HEK293 (cell line): ENCODE measurements around the gene SLC35A4.

ENCODE experiments used
- CTCF ChIA-PET: fragments of 350-600 bp; formaldehyde crosslinking; extraction: SDS; loops from one replicate; lab custom pipeline; 2021; ENCODE audit warnings: antibody characterized with exemption; lab: Yijun Ruan, JAX
- POLR2A ChIA-PET: fragments of 300-600 bp; formaldehyde crosslinking; extraction: SDS; loops from one replicate; lab custom pipeline; 2020; ENCODE audit warnings: antibody characterized with exemption, inconsistent platforms; lab: Yijun Ruan, JAX
- H3K27ac ChIP-seq: fragments of 200-500 bp; sonication (Bioruptor generic); 2 replicates; pipeline ENCODE4 v1.5.1; 2014; ENCODE audit warnings: low read depth, low read length, control low read depth, inconsistent platforms; ENCODE audit errors: extremely low read depth
- H3K36me3 ChIP-seq, 2 experiments: fragments of 200-500 bp in 1 of 2; sonication (Bioruptor generic) in 1 of 2; 1 replicate in 1 of 2; 2 replicates in 1 of 2; pipeline ENCODE4 v1.5.1; 2014 to 2017; ENCODE audit warnings: inconsistent platforms in 2 of 2, low read length in 2 of 2; ENCODE audit not compliant: control insufficient read depth in 2 of 2, insufficient read depth in 1 of 2
- H3K4me1 ChIP-seq: fragments of 200-500 bp; sonication (Bioruptor generic); 2 replicates; pipeline ENCODE4 v1.5.1; 2014; ENCODE audit warnings: mild to moderate bottlenecking, low read length, inconsistent platforms; ENCODE audit not compliant: control insufficient read depth, insufficient read depth
- H3K4me3 ChIP-seq: 2 replicates; pipeline ENCODE4 v1.5.1; 2011; ENCODE audit warnings: low read depth, mild to moderate bottlenecking, control low read depth, low read length, moderate library complexity
- H3K9me3 ChIP-seq: fragments of 200-500 bp; sonication (Bioruptor generic); 2 replicates; pipeline ENCODE4 v1.5.1; 2014; ENCODE audit warnings: low read depth, low read length, inconsistent platforms; ENCODE audit not compliant: control insufficient read depth, insufficient read depth
- GLIS2 ChIP-seq: fragments of 450-650 bp; formaldehyde crosslinking; IDR thresholded peaks from 2 replicates; pipeline ENCODE4 v1.5.1; 2016; ENCODE audit warnings: missing biosample characterization, missing genetic modification characterization
- HOXA7 ChIP-seq: sonication (generic); formaldehyde crosslinking; IDR thresholded peaks from 2 replicates; pipeline ENCODE4 v1.8.1; 2022; ENCODE audit warnings: missing genetic modification reagents, borderline replicate concordance
- PATZ1 ChIP-seq: fragments of 450-650 bp; formaldehyde crosslinking; IDR thresholded peaks from 2 replicates; pipeline ENCODE4 v1.5.1; 2016; ENCODE audit warnings: missing biosample characterization, missing genetic modification characterization
- ZBTB49 ChIP-seq: fragments of 450-650 bp; formaldehyde crosslinking; IDR thresholded peaks from 2 replicates; pipeline ENCODE4 v1.5.1; 2016; ENCODE audit warnings: missing biosample characterization, missing genetic modification characterization, low read depth
- ZFP3 ChIP-seq: fragments of 450-650 bp; formaldehyde crosslinking; IDR thresholded peaks from 2 replicates; pipeline ENCODE4 v1.5.1; 2016; ENCODE audit warnings: low read depth, missing biosample characterization, missing genetic modification characterization
- ZNF311 ChIP-seq: fragments of 450-650 bp; formaldehyde crosslinking; IDR thresholded peaks from 2 replicates; pipeline ENCODE4 v1.5.1; 2017; ENCODE audit warnings: missing biosample characterization, missing genetic modification characterization, borderline replicate concordance
- ZNF548 ChIP-seq: fragments of 450-650 bp; formaldehyde crosslinking; IDR thresholded peaks from 2 replicates; pipeline ENCODE4 v1.5.1; 2016; ENCODE audit warnings: missing biosample characterization, missing genetic modification characterization
- ZNF626 ChIP-seq: fragments of 450-650 bp; sonication (Bioruptor Pico); formaldehyde crosslinking; IDR thresholded peaks from 2 replicates; pipeline ENCODE4 v1.5.1; 2018; ENCODE audit warnings: missing biosample characterization, missing genetic modification characterization, inconsistent platforms
- ZNF76 ChIP-seq: fragments of 450-650 bp; formaldehyde crosslinking; IDR thresholded peaks from 2 replicates; pipeline ENCODE4; 2016; ENCODE audit warnings: low read depth, missing biosample characterization, missing genetic modification characterization, borderline replicate concordance
- ZNF837 ChIP-seq: fragments of 450-650 bp; formaldehyde crosslinking; IDR thresholded peaks from 2 replicates; pipeline ENCODE4 v1.5.1; 2016; ENCODE audit warnings: missing biosample characterization, missing genetic modification characterization
- TF ChIP-seq, protein P1 (sequence below): fragments of 450-650 bp; formaldehyde crosslinking; IDR thresholded peaks from 2 replicates; pipeline ENCODE4 v1.5.1; 2016; ENCODE audit warnings: missing biosample characterization, missing genetic modification characterization

The SLC35A4 gene

DNA sequence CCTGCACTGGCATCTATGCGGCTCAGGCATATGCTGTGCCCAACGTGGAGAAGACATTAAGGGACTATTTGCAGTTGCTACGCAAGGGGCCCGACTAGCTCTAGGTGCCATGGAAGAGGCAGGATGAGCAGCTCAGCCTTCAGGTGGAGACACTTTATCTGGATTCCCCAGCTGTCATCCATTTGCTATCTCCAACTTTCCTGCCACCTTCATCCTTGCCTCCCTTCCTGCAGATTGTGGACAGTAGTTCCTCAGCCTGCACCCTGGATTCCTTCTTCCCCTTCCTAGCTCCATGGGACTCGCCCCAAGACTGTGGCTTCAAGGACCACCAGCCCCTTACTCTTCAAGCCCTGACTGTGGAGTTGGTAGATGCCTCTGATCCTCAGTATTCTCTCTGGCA lies 2.0 kb downstream of the SLC35A4 start:
- POLR2A ChIA-PET, result interaction anchor here (0.5 to 2.6 kb wide), 2 partner anchors 9 to 14 kb away, joined by 4 to 14 read pairs; partner anchors contain the start of gene SRA1
- no peak for TF ChIP-seq ZNF548 (tag by site-specific recombination)
- Histone ChIP-seq H3K4me1 (0 out of 2 replicates have a peak, but pooled peaks cover 3% of the 10 kb centered on the region), H3K36me3 (peaks cover 6 to 42% of the 10 kb centered on the region in 2 experiments; a peak in 2 of 3 replicates), H3K9me3 (no peaks in the 10 kb centered on the region), H3K27ac (no peak overlapping the region), H3K4me3 (no peak overlapping the region)
- CTCF ChIA-PET, result interaction anchor here (0.7 to 1.0 kb wide), 2 partner anchors 68 to 325 kb away, joined by 3 read pairs; no protein-coding TSS in a partner anchor

DNA sequence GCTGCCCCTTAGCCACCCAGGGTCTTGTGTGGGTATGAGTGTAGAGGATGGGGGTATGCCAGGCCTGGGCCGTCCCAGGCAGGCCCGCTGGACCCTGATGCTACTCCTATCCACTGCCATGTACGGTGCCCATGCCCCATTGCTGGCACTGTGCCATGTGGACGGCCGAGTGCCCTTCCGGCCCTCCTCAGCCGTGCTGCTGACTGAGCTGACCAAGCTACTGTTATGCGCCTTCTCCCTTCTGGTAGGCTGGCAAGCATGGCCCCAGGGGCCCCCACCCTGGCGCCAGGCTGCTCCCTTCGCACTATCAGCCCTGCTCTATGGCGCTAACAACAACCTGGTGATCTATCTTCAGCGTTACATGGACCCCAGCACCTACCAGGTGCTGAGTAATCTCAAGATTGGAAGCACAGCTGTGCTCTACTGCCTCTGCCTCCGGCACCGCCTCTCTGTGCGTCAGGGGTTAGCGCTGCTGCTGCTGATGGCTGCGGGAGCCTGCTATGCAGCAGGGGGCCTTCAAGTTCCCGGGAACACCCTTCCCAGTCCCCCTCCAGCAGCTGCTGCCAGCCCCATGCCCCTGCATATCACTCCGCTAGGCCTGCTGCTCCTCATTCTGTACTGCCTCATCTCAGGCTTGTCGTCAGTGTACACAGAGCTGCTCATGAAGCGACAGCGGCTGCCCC lies 2.6 kb downstream of the SLC35A4 start:
- H3K4me1 ChIP-seq, result 0 out of 2 replicates have a peak, but pooled peaks cover 3% of the 10 kb centered on the region

GRCh38 chr5:140567871-140568270 lies 3.2 kb downstream of the SLC35A4 start:
- no peak overlapping the region for H3K27ac ChIP-seq
- ChIA-PET POLR2A (interaction anchor here (1.1 kb wide), 1 partner anchor 10 kb away, joined by 3 read pairs; the partner anchor contains the start of gene SRA1), CTCF (no interaction called here)
- H3K36me3 ChIP-seq, result peaks cover 6 to 32% of the 10 kb centered on the region in 2 experiments; a peak in 2 of 3 replicates
- TF ChIP-seq ZNF311 (tag by site-specific recombination), result no peak
- H3K4me1 ChIP-seq, result 0 out of 2 replicates have a peak, but pooled peaks cover 3% of the 10 kb centered on the region
- H3K4me3 ChIP-seq, result no peak overlapping the region
- no peaks in the 10 kb centered on the region for H3K9me3 ChIP-seq

More for the DNA sequence above, 2.6 kb downstream of the SLC35A4 start:
- ChIA-PET POLR2A (interaction anchor here (2.6 kb wide), 1 partner anchor 10 kb away, joined by 14 read pairs; the partner anchor contains the start of gene SRA1), CTCF (interaction anchor here (1.0 kb wide), 1 partner anchor 68 kb away, joined by 3 read pairs; no protein-coding TSS in a partner anchor)
- Histone ChIP-seq H3K9me3 (no peaks in the 10 kb centered on the region), H3K36me3 (peaks cover 6 to 36% of the 10 kb centered on the region in 2 experiments; a peak in 2 of 3 replicates), H3K4me3 (no peak overlapping the region), H3K27ac (no peak overlapping the region)
- TF ChIP-seq ZFP3 (tag by site-specific recombination) (no peak), PATZ1 (tag by site-specific recombination) (no peak), HOXA7 (CRISPR knock-in tag) (no peak), ZNF837 (tag by site-specific recombination) (no peak), ZNF76 (tag by site-specific recombination) (no peak), GLIS2 (tag by site-specific recombination) (no peak), ZNF626 (no peak), ZBTB49 (tag by site-specific recombination) (no peak)
- TF ChIP-seq, protein P1, sequence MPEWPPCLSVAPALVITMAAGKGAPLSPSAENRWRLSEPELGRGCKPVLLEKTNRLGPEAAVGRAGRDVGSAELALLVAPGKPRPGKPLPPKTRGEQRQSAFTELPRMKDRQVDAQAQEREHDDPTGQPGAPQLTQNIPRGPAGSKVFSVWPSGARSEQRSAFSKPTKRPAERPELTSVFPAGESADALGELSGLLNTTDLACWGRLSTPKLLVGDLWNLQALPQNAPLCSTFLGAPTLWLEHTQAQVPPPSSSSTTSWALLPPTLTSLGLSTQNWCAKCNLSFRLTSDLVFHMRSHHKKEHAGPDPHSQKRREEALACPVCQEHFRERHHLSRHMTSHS (tag by site-specific recombination), result no peak
